Neural cell (in vitro differentiated cells): ENCODE measurements around the gene CCDC174. TPM values are rescaled to one million over a fixed set of nuclear protein-coding genes. Genes with fewer than 3 reads are reported as not detected.

Source experiments
- H2AFZ ChIP-seq: fragments of 200-600, 300-800 bp; sonication (generic), shearing (Covaris generic); 2 replicates; pipeline ENCODE4 v1.6.0; 2014; ENCODE audit warnings: low read depth, mild to moderate bottlenecking, antibody characterized with exemption, low read length, moderate library complexity
- H3F3A ChIP-seq: fragments of 200-600 bp; shearing (Covaris generic); 2 replicates; pipeline ENCODE4 v1.6.1; 2016; ENCODE audit warnings: mild to moderate bottlenecking, moderate library complexity, mixed read lengths, antibody characterized with exemption, low read length; ENCODE audit not compliant: insufficient read depth, poor library complexity, severe bottlenecking
- H3K27ac ChIP-seq: fragments of 200-600, 300-800 bp; sonication (generic), shearing (Covaris generic); 2 replicates; pipeline ENCODE4 v1.5.1; 2014; ENCODE audit warnings: mild to moderate bottlenecking, low read length, moderate library complexity
- H3K27me3 ChIP-seq: fragments of 300-800, 200-600 bp; sonication (generic), shearing (Covaris generic); 2 replicates; pipeline ENCODE4 v1.6.0; 2014; ENCODE audit warnings: mild to moderate bottlenecking, low read depth, low read length, moderate library complexity; ENCODE audit not compliant: insufficient read depth
- H3K36me3 ChIP-seq: fragments of 300-800, 200-600 bp; sonication (generic), shearing (Covaris generic); 2 replicates; pipeline ENCODE4 v1.5.1; 2014; ENCODE audit warnings: mild to moderate bottlenecking, antibody characterized with exemption, low read length, moderate library complexity; ENCODE audit not compliant: insufficient read depth
- H3K4me2 ChIP-seq: fragments of 300-800, 200-600 bp; sonication (generic), shearing (Covaris generic); 2 replicates; pipeline ENCODE4 v1.6.0; 2014; ENCODE audit warnings: mild to moderate bottlenecking, low read length
- H3K4me3 ChIP-seq: fragments of 300-800, 200-600 bp; sonication (generic), shearing (Covaris generic); 2 replicates; pipeline ENCODE4 v1.5.1; 2014; ENCODE audit warnings: mild to moderate bottlenecking, low read length, moderate library complexity
- H3K79me2 ChIP-seq: fragments of 200-600 bp; shearing (Covaris generic); replicated peaks from 2 replicates; pipeline ENCODE4 v1.6.0; 2014; ENCODE audit warnings: mild to moderate bottlenecking, low read length, moderate library complexity; ENCODE audit not compliant: insufficient read depth
- H3K9ac ChIP-seq: fragments of 300-800, 200-600 bp; sonication (generic), shearing (Covaris generic); 2 replicates; pipeline ENCODE4 v1.6.1; 2016; ENCODE audit warnings: mild to moderate bottlenecking, low read length, mixed read lengths
- H3K9me2 ChIP-seq: fragments of 200-600 bp; shearing (Covaris generic); 2 replicates; pipeline ENCODE4 v1.6.1; 2016; ENCODE audit warnings: mild to moderate bottlenecking, low read length, mixed read lengths; ENCODE audit not compliant: insufficient read depth
- H3K9me3 ChIP-seq: fragments of 200-600, 300-800 bp; sonication (generic), shearing (Covaris generic); 2 replicates; pipeline ENCODE4 v1.6.1; 2016; ENCODE audit warnings: mild to moderate bottlenecking, mixed run types, low read length, moderate library complexity, mixed read lengths
- H4K20me1 ChIP-seq: fragments of 200-600 bp; shearing (Covaris generic); 2 replicates; pipeline ENCODE4 v1.6.1; 2016; ENCODE audit warnings: mild to moderate bottlenecking, mixed run types; ENCODE audit not compliant: insufficient read depth
- EP300 ChIP-seq: fragments of 450-650 bp; conservative IDR thresholded peaks from 2 replicates; pipeline ENCODE4 v1.6.1; 2014; ENCODE audit warnings: antibody characterized with exemption, mild to moderate bottlenecking, moderate library complexity; ENCODE audit not compliant: poor library complexity, severe bottlenecking
- EZH2 ChIP-seq: fragments of 200-600, 300-800 bp; shearing (Covaris generic), sonication (generic); IDR thresholded peaks from 2 replicates; pipeline ENCODE4 v1.6.1; 2014; ENCODE audit warnings: antibody characterized with exemption, low read length, borderline replicate concordance, mild to moderate bottlenecking; ENCODE audit not compliant: insufficient read depth, poor library complexity, severe bottlenecking
- MXI1 ChIP-seq: fragments of 450-650 bp; conservative IDR thresholded peaks from 2 replicates; pipeline ENCODE4 v1.6.1; 2014; ENCODE audit warnings: antibody characterized with exemption, mild to moderate bottlenecking; ENCODE audit not compliant: poor library complexity, severe bottlenecking
- POLR2AphosphoS5 ChIP-seq: IDR thresholded peaks from 2 replicates; pipeline ENCODE4 v1.6.1; 2012
- RAD21 ChIP-seq: fragments of 450-650 bp; conservative IDR thresholded peaks from 2 replicates; pipeline ENCODE4 v1.6.1; 2014; ENCODE audit warnings: antibody characterized with exemption, mild to moderate bottlenecking, moderate library complexity
- SMC3 ChIP-seq: fragments of 450-650 bp; conservative IDR thresholded peaks from 2 replicates; pipeline ENCODE4 v1.6.1; 2014; ENCODE audit warnings: antibody characterized with exemption, mild to moderate bottlenecking, moderate library complexity; ENCODE audit not compliant: poor library complexity
- TAF1 ChIP-seq: IDR thresholded peaks from 2 replicates; pipeline ENCODE4 v1.6.1; 2012; ENCODE audit warnings: low read depth
- polyA plus RNA-seq: library from polyadenylated mRNA; depleted of rRNA; stranded (reverse); fragments of >200 nt; gene quantifications from 2 replicates; pipeline ENCODE4 v1.2.3, GENCODE V29; 2014
- TF ChIP-seq, protein P1 (sequence below): IDR thresholded peaks from 2 replicates; pipeline ENCODE4 v1.6.1; 2012; ENCODE audit warnings: borderline replicate concordance
- TF ChIP-seq, protein P2 (sequence below): fragments of 450-650 bp; IDR thresholded peaks from 2 replicates; pipeline ENCODE4 v1.5.1; 2014; ENCODE audit warnings: antibody characterized with exemption, mild to moderate bottlenecking, moderate library complexity; ENCODE audit not compliant: poor library complexity, severe bottlenecking

The CCDC174 gene
- polyA plus RNA-seq, 1 donor from 2014 or later: 18.0 TPM

DNA sequence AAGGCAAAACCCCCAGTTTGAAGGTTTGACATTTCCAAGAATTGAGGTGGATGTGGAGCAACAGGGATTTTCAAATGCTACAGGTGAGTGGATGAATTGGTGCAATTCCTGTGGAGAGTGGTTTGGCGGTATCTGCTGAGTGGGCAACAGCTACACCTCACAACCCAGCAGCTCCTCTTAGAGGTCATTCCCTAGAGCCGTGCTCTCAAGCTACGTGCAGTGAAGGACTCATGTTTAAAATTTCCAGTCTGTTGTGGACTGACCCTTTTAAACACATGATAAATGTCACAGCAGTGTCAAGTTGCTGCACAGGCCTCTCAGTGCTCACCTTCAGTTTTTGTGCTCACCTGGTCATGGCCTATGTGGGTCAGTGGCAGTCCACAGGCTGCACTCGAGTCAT lies 32.9 kb downstream of the CCDC174 start:
- no peaks in the 10 kb centered on the region for H3K9me3 ChIP-seq
- no peaks in the 10 kb centered on the region for H3K79me2 ChIP-seq
- H3K4me2 ChIP-seq: no peak overlapping the region
- H3K4me3 ChIP-seq: no peak overlapping the region
- H2AFZ ChIP-seq: no peak overlapping the region
- no peaks in the 10 kb centered on the region for H4K20me1 ChIP-seq
- H3K36me3 ChIP-seq: no peaks in the 10 kb centered on the region
- no peaks in the 10 kb centered on the region for H3F3A ChIP-seq
- H3K27ac ChIP-seq: no peak overlapping the region
- no peak overlapping the region for H3K9ac ChIP-seq
- no peaks in the 10 kb centered on the region for H3K27me3 ChIP-seq
- H3K9me2 ChIP-seq: no peaks in the 10 kb centered on the region
- TF ChIP-seq EZH2: no peak
- no peak for TF ChIP-seq TAF1
- TF ChIP-seq, protein P1, sequence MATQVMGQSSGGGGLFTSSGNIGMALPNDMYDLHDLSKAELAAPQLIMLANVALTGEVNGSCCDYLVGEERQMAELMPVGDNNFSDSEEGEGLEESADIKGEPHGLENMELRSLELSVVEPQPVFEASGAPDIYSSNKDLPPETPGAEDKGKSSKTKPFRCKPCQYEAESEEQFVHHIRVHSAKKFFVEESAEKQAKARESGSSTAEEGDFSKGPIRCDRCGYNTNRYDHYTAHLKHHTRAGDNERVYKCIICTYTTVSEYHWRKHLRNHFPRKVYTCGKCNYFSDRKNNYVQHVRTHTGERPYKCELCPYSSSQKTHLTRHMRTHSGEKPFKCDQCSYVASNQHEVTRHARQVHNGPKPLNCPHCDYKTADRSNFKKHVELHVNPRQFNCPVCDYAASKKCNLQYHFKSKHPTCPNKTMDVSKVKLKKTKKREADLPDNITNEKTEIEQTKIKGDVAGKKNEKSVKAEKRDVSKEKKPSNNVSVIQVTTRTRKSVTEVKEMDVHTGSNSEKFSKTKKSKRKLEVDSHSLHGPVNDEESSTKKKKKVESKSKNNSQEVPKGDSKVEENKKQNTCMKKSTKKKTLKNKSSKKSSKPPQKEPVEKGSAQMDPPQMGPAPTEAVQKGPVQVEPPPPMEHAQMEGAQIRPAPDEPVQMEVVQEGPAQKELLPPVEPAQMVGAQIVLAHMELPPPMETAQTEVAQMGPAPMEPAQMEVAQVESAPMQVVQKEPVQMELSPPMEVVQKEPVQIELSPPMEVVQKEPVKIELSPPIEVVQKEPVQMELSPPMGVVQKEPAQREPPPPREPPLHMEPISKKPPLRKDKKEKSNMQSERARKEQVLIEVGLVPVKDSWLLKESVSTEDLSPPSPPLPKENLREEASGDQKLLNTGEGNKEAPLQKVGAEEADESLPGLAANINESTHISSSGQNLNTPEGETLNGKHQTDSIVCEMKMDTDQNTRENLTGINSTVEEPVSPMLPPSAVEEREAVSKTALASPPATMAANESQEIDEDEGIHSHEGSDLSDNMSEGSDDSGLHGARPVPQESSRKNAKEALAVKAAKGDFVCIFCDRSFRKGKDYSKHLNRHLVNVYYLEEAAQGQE: no peak
- no peak for TF ChIP-seq RAD21
- TF ChIP-seq POLR2AphosphoS5: no peak
- TF ChIP-seq EP300: no peak
- TF ChIP-seq MXI1: no peak
- TF ChIP-seq SMC3: no peak
- TF ChIP-seq, protein P2, sequence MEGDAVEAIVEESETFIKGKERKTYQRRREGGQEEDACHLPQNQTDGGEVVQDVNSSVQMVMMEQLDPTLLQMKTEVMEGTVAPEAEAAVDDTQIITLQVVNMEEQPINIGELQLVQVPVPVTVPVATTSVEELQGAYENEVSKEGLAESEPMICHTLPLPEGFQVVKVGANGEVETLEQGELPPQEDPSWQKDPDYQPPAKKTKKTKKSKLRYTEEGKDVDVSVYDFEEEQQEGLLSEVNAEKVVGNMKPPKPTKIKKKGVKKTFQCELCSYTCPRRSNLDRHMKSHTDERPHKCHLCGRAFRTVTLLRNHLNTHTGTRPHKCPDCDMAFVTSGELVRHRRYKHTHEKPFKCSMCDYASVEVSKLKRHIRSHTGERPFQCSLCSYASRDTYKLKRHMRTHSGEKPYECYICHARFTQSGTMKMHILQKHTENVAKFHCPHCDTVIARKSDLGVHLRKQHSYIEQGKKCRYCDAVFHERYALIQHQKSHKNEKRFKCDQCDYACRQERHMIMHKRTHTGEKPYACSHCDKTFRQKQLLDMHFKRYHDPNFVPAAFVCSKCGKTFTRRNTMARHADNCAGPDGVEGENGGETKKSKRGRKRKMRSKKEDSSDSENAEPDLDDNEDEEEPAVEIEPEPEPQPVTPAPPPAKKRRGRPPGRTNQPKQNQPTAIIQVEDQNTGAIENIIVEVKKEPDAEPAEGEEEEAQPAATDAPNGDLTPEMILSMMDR: no peak

DNA sequence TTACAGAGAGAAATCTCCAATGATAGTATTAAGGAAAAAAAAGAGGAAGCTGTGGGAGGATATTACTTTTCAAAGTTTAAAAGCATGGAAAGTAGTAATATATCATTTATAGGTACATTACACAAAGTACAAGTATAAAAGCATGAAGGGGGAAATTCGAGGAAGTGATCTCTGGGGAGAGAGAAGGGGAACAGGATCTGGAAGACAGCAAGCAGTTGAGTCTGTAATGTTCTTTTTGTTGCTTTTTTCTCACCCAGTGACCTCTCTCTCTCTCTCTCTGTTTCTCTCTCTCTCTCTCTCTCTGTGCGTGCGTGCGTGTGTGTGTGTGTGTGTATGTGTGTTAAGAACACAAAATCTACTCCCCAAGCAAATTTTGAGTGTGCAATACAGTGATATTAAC lies 33.6 kb downstream of the CCDC174 start:
- Histone ChIP-seq H3K4me2 (no peak overlapping the region), H3K27ac (no peak overlapping the region), H3K4me3 (no peak overlapping the region), H3K9ac (no peak overlapping the region), H3K36me3 (no peaks in the 10 kb centered on the region), H3K27me3 (no peaks in the 10 kb centered on the region), H3F3A (no peaks in the 10 kb centered on the region), H2AFZ (no peak overlapping the region), H3K9me2 (no peaks in the 10 kb centered on the region), H3K9me3 (no peaks in the 10 kb centered on the region), H3K79me2 (no peaks in the 10 kb centered on the region), H4K20me1 (no peaks in the 10 kb centered on the region)
- TF ChIP-seq, protein P2: no peak
- TF ChIP-seq SMC3: no peak
- TF ChIP-seq, protein P1: no peak
- no peak for TF ChIP-seq EP300
- TF ChIP-seq RAD21: no peak
- no peak for TF ChIP-seq EZH2
